Measurements from ENCODE around the gene HBE1.

Gene HBE1

GRCh38 chr11:5233307-5233706 is 36.4 kb downstream of the HBE1 start:
- no peak for DNase-seq (ENCODE audit: low read depth)

- DNase-seq (ENCODE audit: low read depth): no peak
These were observed 36.9 kb downstream of the HBE1 start for GRCh38 chr11:5232821-5233220.

GRCh38 chr11:5232176-5232575 is 37.6 kb downstream of the HBE1 start:
- DNase-seq (ENCODE audit: low read depth): no peak

- DNase-seq (ENCODE audit: low read depth): no peak
These were observed 38.6 kb downstream of the HBE1 start for GRCh38 chr11:5231111-5231510.

GRCh38 chr11:5230266-5230665 is 39.5 kb downstream of the HBE1 start:
- DNase-seq (ENCODE audit: low read depth): no peak

GRCh38 chr11:5229796-5230195 is 39.9 kb downstream of the HBE1 start:
- DNase-seq (ENCODE audit: low read depth): no peak

DNA sequence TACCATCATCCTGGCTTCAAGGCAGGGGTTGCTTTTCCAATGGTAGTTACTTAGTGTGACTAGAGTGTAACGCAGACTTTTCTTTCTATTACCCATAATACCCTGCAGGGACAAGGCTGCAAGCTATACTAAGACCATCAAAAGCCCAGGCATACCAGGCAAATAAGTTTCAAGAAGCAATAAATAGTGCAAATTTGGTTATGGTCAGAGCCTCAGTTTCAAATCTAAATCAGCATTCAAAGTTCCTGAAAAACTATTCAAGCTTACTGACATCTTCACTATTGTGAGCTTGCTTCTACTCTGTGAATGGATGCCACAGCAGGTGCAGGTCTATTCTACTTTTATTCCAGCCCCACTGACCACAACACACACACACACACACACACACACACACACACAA is 40.4 kb downstream of the HBE1 start:
- DNase-seq (ENCODE audit: low read depth): no peak

DNA sequence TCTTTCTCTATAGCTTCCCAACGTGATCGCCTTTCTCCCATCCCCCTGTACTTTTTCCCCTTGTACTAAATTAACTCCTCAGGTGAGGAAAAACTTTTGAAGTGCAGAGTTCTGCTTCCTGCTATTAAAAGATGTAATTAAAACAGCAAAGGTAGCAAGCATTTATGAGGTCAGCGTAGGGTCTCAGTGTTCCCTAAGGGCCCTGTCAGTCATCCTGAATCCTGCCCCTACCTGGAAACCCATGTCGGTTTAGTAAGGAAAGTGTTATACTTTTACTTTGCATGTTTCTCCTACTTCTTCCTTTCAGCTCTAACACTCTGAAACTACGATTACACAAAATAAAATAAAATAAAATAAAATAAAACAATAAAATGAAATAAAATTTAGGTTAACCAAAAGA is 41.6 kb downstream of the HBE1 start:
- no peak for DNase-seq (ENCODE audit: low read depth)

DNA sequence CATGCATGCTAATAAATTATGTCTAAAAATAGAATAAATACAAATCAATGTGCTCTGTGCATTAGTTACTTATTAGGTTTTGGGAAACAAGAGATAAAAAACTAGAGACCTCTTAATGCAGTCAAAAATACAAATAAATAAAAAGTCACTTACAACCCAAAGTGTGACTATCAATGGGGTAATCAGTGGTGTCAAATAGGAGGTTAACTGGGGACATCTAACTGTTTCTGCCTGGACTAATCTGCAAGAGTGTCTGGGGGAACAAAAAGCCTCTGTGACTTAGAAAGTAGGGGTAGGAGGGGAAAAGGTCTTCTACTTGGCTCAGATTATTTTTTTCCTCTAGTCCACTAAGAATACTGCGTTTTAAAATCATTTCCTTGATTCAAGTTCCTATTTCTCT is 42.1 kb downstream of the HBE1 start:
- no peak for DNase-seq (ENCODE audit: low read depth)

GRCh38 chr11:5226732-5227310 is 42.9 kb downstream of the HBE1 start, which contains the start of gene HBB:
HBB (minus strand) TSS chr11:5227071; CDS start chr11:5227021, 50 bp downstream.
- no peak for DNase-seq (ENCODE audit: low read depth)

DNA sequence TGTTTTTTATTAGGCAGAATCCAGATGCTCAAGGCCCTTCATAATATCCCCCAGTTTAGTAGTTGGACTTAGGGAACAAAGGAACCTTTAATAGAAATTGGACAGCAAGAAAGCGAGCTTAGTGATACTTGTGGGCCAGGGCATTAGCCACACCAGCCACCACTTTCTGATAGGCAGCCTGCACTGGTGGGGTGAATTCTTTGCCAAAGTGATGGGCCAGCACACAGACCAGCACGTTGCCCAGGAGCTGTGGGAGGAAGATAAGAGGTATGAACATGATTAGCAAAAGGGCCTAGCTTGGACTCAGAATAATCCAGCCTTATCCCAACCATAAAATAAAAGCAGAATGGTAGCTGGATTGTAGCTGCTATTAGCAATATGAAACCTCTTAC is 44.3 kb downstream of the HBE1 start:
- no peak for DNase-seq (ENCODE audit: low read depth)

- no peak for DNase-seq (ENCODE audit: low read depth)
These were observed 44.9 kb downstream of the HBE1 start for GRCh38 chr11:5224538-5225479.

GRCh38 chr11:5223686-5224085 is 46.1 kb downstream of the HBE1 start:
- no peak for DNase-seq (ENCODE audit: low read depth)

- DNase-seq (ENCODE audit: low read depth): no peak
These were observed 46.6 kb downstream of the HBE1 start for GRCh38 chr11:5223146-5223545.

Measured in stimulated activated CD8-positive, alpha-beta memory T cell treated with anti-CD3 and anti-CD28 coated beads, Interleukin-15, amount 100 ng/mL, for 24 hours (primary cell).